ENCODE data around the gene UBE2F. TPM values are rescaled to one million over a fixed set of nuclear protein-coding genes. Genes with fewer than 3 reads are reported as not detected.

UBE2F gene
- total RNA-seq, 2 experiments from 2014 or later, result 19.9 to 27.1 TPM

GRCh38 chr2:238075397-238075796, 108.6 kb downstream of the UBE2F start:
- BruUV-seq (replicated peaks), result no TSS peak
- intact Hi-C loops (cut with micrococcal nuclease; ENCODE audit: unreplicated experiment), result no loop called here
- no peak for DNase-seq (ENCODE audit: low spot score)
- no peak for TF ChIP-seq CTCF (conservative IDR thresholded peaks at IDR 0.05; ENCODE audit: low read length)
- no peak for TF ChIP-seq EZH2phosphoT487 (IDR thresholded peaks at IDR 0.05; ENCODE audit: borderline replicate concordance, low read depth, low read length)
- peaks cover 17% of the 10 kb centered on the region; the same call in 1 of the 2 replicates for H3K9me3 ChIP-seq (ENCODE audit: low read length)
- H3K4me3 ChIP-seq (ENCODE audit: low read depth, low read length, poor library complexity, severe bottlenecking), result no peak overlapping the region
- ChIA-PET CTCF (ENCODE audit: unreplicated experiment) (no interaction called here), POLR2A (interaction anchor here (0.8 kb wide), 1 partner anchor 13 kb away, joined by 3 read pairs; no protein-coding TSS in a partner anchor)
- H3K4me2 ChIP-seq (ENCODE audit: low read length), result no peak overlapping the region
- H3K9me2 ChIP-seq (ENCODE audit: insufficient read depth, low read length), result no peaks in the 10 kb centered on the region
- no peak overlapping the region for H3K27ac ChIP-seq (ENCODE audit: low read depth, low read length, poor library complexity, severe bottlenecking)
- H4K20me1 ChIP-seq (ENCODE audit: insufficient read depth, low read length), result no peaks in the 10 kb centered on the region
- no peak overlapping the region for H2AFZ ChIP-seq (ENCODE audit: low read length)
- no peaks in the 10 kb centered on the region for H3K4me1 ChIP-seq (ENCODE audit: insufficient read depth, low read length, poor library complexity, severe bottlenecking)
- H3K36me3 ChIP-seq (ENCODE audit: insufficient read depth, low read length), result peaks cover 65% of the 10 kb centered on the region
- H3K79me2 ChIP-seq (ENCODE audit: insufficient read depth, low read depth, low read length), result no peaks in the 10 kb centered on the region

- Histone ChIP-seq H3K4me1 (ENCODE audit: insufficient read depth, low read length, poor library complexity, severe bottlenecking) (no peaks in the 10 kb centered on the region), H3K4me3 (ENCODE audit: low read depth, low read length, poor library complexity, severe bottlenecking) (no peak overlapping the region), H2AFZ (ENCODE audit: low read length) (no peak overlapping the region), H3K79me2 (ENCODE audit: insufficient read depth, low read depth, low read length) (no peaks in the 10 kb centered on the region), H3K36me3 (ENCODE audit: insufficient read depth, low read length) (peaks cover 68% of the 10 kb centered on the region), H3K9me2 (ENCODE audit: insufficient read depth, low read length) (no peaks in the 10 kb centered on the region), H3K9me3 (ENCODE audit: low read length) (peaks cover 17% of the 10 kb centered on the region; the same call in 1 of the 2 replicates), H3K27ac (ENCODE audit: low read depth, low read length, poor library complexity, severe bottlenecking) (no peak overlapping the region), H4K20me1 (ENCODE audit: insufficient read depth, low read length) (no peaks in the 10 kb centered on the region), H3K4me2 (ENCODE audit: low read length) (no peak overlapping the region)
- ChIA-PET POLR2A (interaction anchor here (0.7 kb wide), 2 partner anchors 25 to 32 kb away, joined by 4 to 5 read pairs; no protein-coding TSS in a partner anchor), CTCF (ENCODE audit: unreplicated experiment) (interaction anchor here (0.6 kb wide), 1 partner anchor 21 kb away, joined by 5 read pairs; no protein-coding TSS in a partner anchor)
- TF ChIP-seq CTCF (conservative IDR thresholded peaks at IDR 0.05; ENCODE audit: low read length) (no peak), EZH2phosphoT487 (IDR thresholded peaks at IDR 0.05; ENCODE audit: borderline replicate concordance, low read depth, low read length) (no peak)
- DNase-seq (ENCODE audit: low spot score), result no peak
- BruUV-seq (replicated peaks), result no TSS peak
- intact Hi-C loops (cut with micrococcal nuclease; ENCODE audit: unreplicated experiment), result no loop called here
Observed at GRCh38 chr2:238077292-238077691, 110.5 kb downstream of the UBE2F start.

GRCh38 chr2:238079874-238080327, 113.1 kb downstream of the UBE2F start:
- Histone ChIP-seq H4K20me1 (ENCODE audit: insufficient read depth, low read length) (no peaks in the 10 kb centered on the region), H2AFZ (ENCODE audit: low read length) (no peak overlapping the region), H3K9me3 (ENCODE audit: low read length) (peaks cover 9% of the 10 kb centered on the region; the same call in 1 of the 2 replicates), H3K9me2 (ENCODE audit: insufficient read depth, low read length) (no peaks in the 10 kb centered on the region), H3K4me2 (ENCODE audit: low read length) (no peak overlapping the region), H3K79me2 (ENCODE audit: insufficient read depth, low read depth, low read length) (no peaks in the 10 kb centered on the region), H3K4me3 (ENCODE audit: low read depth, low read length, poor library complexity, severe bottlenecking) (no peak overlapping the region), H3K4me1 (ENCODE audit: insufficient read depth, low read length, poor library complexity, severe bottlenecking) (no peaks in the 10 kb centered on the region), H3K27ac (ENCODE audit: low read depth, low read length, poor library complexity, severe bottlenecking) (no peak overlapping the region), H3K36me3 (ENCODE audit: insufficient read depth, low read length) (peaks cover 62% of the 10 kb centered on the region)
- POLR2A ChIA-PET, result no interaction called here
- CTCF ChIA-PET (ENCODE audit: unreplicated experiment), result no interaction called here
- no peak for TF ChIP-seq CTCF (conservative IDR thresholded peaks at IDR 0.05; ENCODE audit: low read length)
- no peak for TF ChIP-seq EZH2phosphoT487 (IDR thresholded peaks at IDR 0.05; ENCODE audit: borderline replicate concordance, low read depth, low read length)
- DNase-seq (ENCODE audit: low spot score), result no peak
- BruUV-seq (replicated peaks), result no TSS peak
- intact Hi-C loops (cut with micrococcal nuclease; ENCODE audit: unreplicated experiment), result no loop called here
